Measurements from ENCODE around the gene PDE1C. TPM values are rescaled to one million over a fixed set of nuclear protein-coding genes. Genes with fewer than 3 reads are reported as not detected.
A peak's percentile ranks its signal among the peaks of the same experiment; 100 is the strongest.

The PDE1C gene
- total and polyA plus RNA-seq, 3 donors from 2014 or later, result 7.6 to 9.5 (median 9.5) TPM

GRCh38 chr7:32059289-32060011, 10.8 kb downstream of the PDE1C start:
- H3K36me3 ChIP-seq (ENCODE audit: low read depth, missing control alignments), result no peaks in the 10 kb centered on the region
- no peak overlapping the region for H3K4me3 ChIP-seq
- H3K27me3 ChIP-seq, result no peaks in the 10 kb centered on the region
- no peak for DNase-seq
- H3K27ac ChIP-seq, result no peak overlapping the region
- WGBS, 2 donors, result 35 to 44% methylated on average over 6 of the region's 6 CpGs
- intact Hi-C loops (cut with DNase I; ENCODE audit: low total_unique reads), result no loop called here
- no peaks in the 10 kb centered on the region for H3K9me3 ChIP-seq
- TF ChIP-seq POLR2A (IDR thresholded peaks at IDR 0.05) (no peak), CTCF (IDR thresholded peaks at IDR 0.05) (no peak)
- H3K4me1 ChIP-seq, result no peaks in the 10 kb centered on the region

- Histone ChIP-seq H3K4me3 (no peak overlapping the region), H3K36me3 (ENCODE audit: low read depth, missing control alignments) (no peaks in the 10 kb centered on the region), H3K9me3 (no peaks in the 10 kb centered on the region), H3K27ac (no peak overlapping the region), H3K27me3 (no peaks in the 10 kb centered on the region), H3K4me1 (no peaks in the 10 kb centered on the region)
- TF ChIP-seq CTCF (IDR thresholded peaks at IDR 0.05), result no peak
- TF ChIP-seq POLR2A (IDR thresholded peaks at IDR 0.05), result no peak
- WGBS, 2 donors, result 85 to 88% methylated on average over 5 of the region's 5 CpGs
- DNase-seq, result no peak
- intact Hi-C loops (cut with DNase I; ENCODE audit: low total_unique reads), result no loop called here
Measured at GRCh38 chr7:32058002-32058401, 12.2 kb downstream of the PDE1C start.

GRCh38 chr7:32056767-32057166, 13.4 kb downstream of the PDE1C start:
- intact Hi-C loops (cut with DNase I; ENCODE audit: low total_unique reads), result no loop called here
- 47 to 48% methylated on average over 1 of the region's 1 CpG for WGBS, 2 donors

GRCh38 chr7:32053204-32053603, 17.0 kb downstream of the PDE1C start:
- Histone ChIP-seq H3K4me1 (no peaks in the 10 kb centered on the region), H3K36me3 (ENCODE audit: low read depth, missing control alignments) (no peaks in the 10 kb centered on the region), H3K27ac (no peak overlapping the region), H3K9me3 (no peaks in the 10 kb centered on the region), H3K27me3 (no peaks in the 10 kb centered on the region), H3K4me3 (no peak overlapping the region)
- no peak for TF ChIP-seq CTCF (IDR thresholded peaks at IDR 0.05)
- no peak for TF ChIP-seq POLR2A (IDR thresholded peaks at IDR 0.05)
- DNase-seq, result no peak
- 88 to 95% methylated on average over 3 of the region's 3 CpGs for WGBS, 2 donors
- intact Hi-C loops (cut with DNase I; ENCODE audit: low total_unique reads), result no loop called here

More at GRCh38 chr7:32056767-32057166, 13.4 kb downstream of the PDE1C start:
- no peaks in the 10 kb centered on the region for H3K27me3 ChIP-seq
- no peaks in the 10 kb centered on the region for H3K36me3 ChIP-seq (ENCODE audit: low read depth, missing control alignments)
- no peak for TF ChIP-seq CTCF (IDR thresholded peaks at IDR 0.05)
- no peak for TF ChIP-seq POLR2A (IDR thresholded peaks at IDR 0.05)
- no peak overlapping the region for H3K4me3 ChIP-seq
- no peak overlapping the region for H3K27ac ChIP-seq
- H3K9me3 ChIP-seq, result no peaks in the 10 kb centered on the region
- no peak for DNase-seq
- no peaks in the 10 kb centered on the region for H3K4me1 ChIP-seq

- WGBS, 2 donors, result 59 to 75% methylated on average over 5 of the region's 5 CpGs
- no peaks in the 10 kb centered on the region for H3K36me3 ChIP-seq (ENCODE audit: low read depth, missing control alignments)
- no peaks in the 10 kb centered on the region for H3K9me3 ChIP-seq
- DNase-seq, result peak; percentile 46
- TF ChIP-seq POLR2A (IDR thresholded peaks at IDR 0.05), result no peak
- TF ChIP-seq CTCF (IDR thresholded peaks at IDR 0.05), result no peak
- no peak overlapping the region for H3K4me3 ChIP-seq
- no peak overlapping the region for H3K27ac ChIP-seq
- H3K4me1 ChIP-seq, result no peaks in the 10 kb centered on the region
- no peaks in the 10 kb centered on the region for H3K27me3 ChIP-seq
- intact Hi-C loops (cut with DNase I; ENCODE audit: low total_unique reads), result no loop called here
Measured at GRCh38 chr7:32051128-32051527, 19.1 kb downstream of the PDE1C start.
